Measurements from ENCODE around the gene ZNF768.

The ZNF768 gene

DNA sequence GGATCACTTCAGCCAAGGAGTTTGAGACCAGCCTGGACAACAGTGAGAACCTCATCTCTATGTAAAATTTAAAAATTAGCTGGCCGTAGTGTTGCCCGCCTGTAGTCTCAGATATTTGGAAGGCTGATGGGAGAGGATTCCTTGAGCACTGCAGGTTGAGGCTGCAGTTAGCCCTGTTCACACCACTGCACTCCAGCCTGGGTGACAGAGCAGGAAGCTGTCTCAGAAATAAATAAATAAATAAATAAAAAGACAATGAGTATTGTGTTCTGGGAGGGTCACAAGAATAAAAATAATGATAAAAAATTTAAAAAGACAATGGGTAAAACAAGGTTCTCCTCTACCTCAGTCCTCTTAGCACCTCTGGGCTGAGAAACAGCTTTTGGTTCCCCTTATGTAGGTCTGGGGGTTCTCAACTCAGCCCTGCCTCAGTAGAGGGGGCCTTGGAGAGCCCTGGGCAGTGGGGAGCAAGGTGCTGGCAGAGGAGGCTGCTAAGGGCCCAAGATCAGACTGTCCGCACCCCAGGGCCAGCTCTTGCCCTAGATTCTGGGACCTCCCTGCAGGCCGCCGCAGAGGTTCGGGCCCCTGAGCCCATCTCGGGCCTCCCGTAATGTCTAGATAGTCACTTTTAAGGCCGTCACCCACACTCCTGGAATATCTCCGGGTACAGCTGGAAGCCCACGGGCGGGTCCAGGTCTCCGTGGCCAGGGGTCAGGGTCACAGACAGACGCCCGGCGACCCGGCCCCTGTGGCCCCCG, 28.4 kb upstream of the ZNF768 start:
- no peak overlapping the region for H3K4me2 ChIP-seq (ENCODE audit: low read length)
- H3K4me3 ChIP-seq (ENCODE audit: low read length), result no peak overlapping the region
- no peaks in the 10 kb centered on the region for H4K20me1 ChIP-seq (ENCODE audit: control insufficient read depth, insufficient read depth, low read depth, low read length)
- 0 out of 2 replicates have a peak, but pooled peaks cover 3% of the 10 kb centered on the region for H3F3A ChIP-seq (ENCODE audit: control insufficient read depth, insufficient read depth)
- H3K9me2 ChIP-seq (replicated peaks; ENCODE audit: control insufficient read depth, low read length), result no peaks in the 10 kb centered on the region
- H3K79me2 ChIP-seq (ENCODE audit: control insufficient read depth, low read length), result peaks cover 55% of the 10 kb centered on the region
- TF ChIP-seq, protein P1, sequence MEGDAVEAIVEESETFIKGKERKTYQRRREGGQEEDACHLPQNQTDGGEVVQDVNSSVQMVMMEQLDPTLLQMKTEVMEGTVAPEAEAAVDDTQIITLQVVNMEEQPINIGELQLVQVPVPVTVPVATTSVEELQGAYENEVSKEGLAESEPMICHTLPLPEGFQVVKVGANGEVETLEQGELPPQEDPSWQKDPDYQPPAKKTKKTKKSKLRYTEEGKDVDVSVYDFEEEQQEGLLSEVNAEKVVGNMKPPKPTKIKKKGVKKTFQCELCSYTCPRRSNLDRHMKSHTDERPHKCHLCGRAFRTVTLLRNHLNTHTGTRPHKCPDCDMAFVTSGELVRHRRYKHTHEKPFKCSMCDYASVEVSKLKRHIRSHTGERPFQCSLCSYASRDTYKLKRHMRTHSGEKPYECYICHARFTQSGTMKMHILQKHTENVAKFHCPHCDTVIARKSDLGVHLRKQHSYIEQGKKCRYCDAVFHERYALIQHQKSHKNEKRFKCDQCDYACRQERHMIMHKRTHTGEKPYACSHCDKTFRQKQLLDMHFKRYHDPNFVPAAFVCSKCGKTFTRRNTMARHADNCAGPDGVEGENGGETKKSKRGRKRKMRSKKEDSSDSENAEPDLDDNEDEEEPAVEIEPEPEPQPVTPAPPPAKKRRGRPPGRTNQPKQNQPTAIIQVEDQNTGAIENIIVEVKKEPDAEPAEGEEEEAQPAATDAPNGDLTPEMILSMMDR (IDR thresholded peaks at IDR 0.05; ENCODE audit: low read depth, low read length, poor library complexity, severe bottlenecking), result no peak
- H3K9me3 ChIP-seq (ENCODE audit: control insufficient read depth, insufficient read depth, low read length), result no peaks in the 10 kb centered on the region
- H3K4me1 ChIP-seq (ENCODE audit: control insufficient read depth, low read length), result peaks cover 18% of the 10 kb centered on the region
- no peaks in the 10 kb centered on the region for H3K27me3 ChIP-seq (ENCODE audit: control insufficient read depth, low read length)
- H3K27ac ChIP-seq (ENCODE audit: low read depth, low read length), result no peak overlapping the region
- peaks cover 41% of the 10 kb centered on the region for H3K36me3 ChIP-seq (ENCODE audit: control insufficient read depth, low read length)

DNA sequence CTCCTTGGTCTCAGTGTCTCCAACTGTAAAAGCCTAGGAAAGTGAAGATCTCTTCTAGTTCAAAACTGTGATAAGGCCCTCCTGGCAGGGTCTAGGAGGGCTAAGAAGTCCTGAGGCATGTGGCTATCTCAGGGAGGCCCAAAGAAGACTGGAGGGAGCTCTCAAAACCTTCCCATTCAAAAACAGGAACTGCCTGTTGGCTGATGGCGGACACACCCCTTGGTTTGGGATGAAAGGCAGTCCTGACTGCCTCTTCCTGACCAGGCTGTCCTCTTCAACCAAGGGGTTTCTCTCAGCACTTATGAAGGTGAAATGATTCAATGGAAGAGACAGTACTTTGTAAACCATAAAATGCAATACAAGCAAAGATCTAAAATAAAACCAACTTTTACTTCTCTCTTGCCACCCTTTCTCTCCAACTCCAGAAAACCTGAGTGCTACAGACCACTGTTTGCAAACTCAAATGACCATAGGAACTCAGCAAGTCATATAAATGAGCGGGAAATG, 27.1 kb upstream of the ZNF768 start:
- Histone ChIP-seq H3K79me2 (ENCODE audit: control insufficient read depth, low read length) (peaks cover 55% of the 10 kb centered on the region), H3K27me3 (ENCODE audit: control insufficient read depth, low read length) (no peaks in the 10 kb centered on the region), H3K4me3 (ENCODE audit: low read length) (no peak overlapping the region), H3K27ac (ENCODE audit: low read depth, low read length) (no peak overlapping the region), H3K36me3 (ENCODE audit: control insufficient read depth, low read length) (peaks cover 41% of the 10 kb centered on the region), H3K4me1 (ENCODE audit: control insufficient read depth, low read length) (peaks cover 11% of the 10 kb centered on the region), H3K9me3 (ENCODE audit: control insufficient read depth, insufficient read depth, low read length) (no peaks in the 10 kb centered on the region), H4K20me1 (ENCODE audit: control insufficient read depth, insufficient read depth, low read depth, low read length) (no peaks in the 10 kb centered on the region), H3F3A (ENCODE audit: control insufficient read depth, insufficient read depth) (no peaks in the 10 kb centered on the region), H3K4me2 (ENCODE audit: low read length) (no peak overlapping the region), H3K9me2 (replicated peaks; ENCODE audit: control insufficient read depth, low read length) (no peaks in the 10 kb centered on the region)
- no peak for TF ChIP-seq EZH2phosphoT487 (IDR thresholded peaks at IDR 0.05; ENCODE audit: borderline replicate concordance, low read length)
- TF ChIP-seq, protein P1 (IDR thresholded peaks at IDR 0.05; ENCODE audit: low read depth, low read length, poor library complexity, severe bottlenecking), result no peak

DNA sequence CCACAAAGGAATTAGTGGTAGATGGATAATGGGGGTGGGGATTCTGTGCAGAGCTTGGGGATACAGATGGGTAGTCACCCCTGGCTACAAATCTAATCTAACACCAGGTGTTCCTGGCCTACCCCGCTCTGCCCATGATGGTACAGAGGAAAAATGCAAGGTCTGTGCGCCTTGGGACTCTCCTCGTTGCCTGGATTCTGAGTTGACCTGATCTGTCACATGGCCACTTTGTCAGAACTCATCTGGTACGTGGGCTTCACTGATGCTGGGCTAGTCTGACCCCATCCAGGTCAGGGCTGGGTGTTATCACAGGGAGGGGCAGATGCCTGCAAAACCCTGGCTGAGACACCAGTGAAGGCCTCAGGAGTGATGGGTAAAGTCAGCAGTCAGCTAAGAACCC, 26.6 kb upstream of the ZNF768 start:
- no peak overlapping the region for H3K4me2 ChIP-seq (ENCODE audit: low read length)
- peaks cover 53% of the 10 kb centered on the region for H3K79me2 ChIP-seq (ENCODE audit: control insufficient read depth, low read length)
- no peak overlapping the region for H3K27ac ChIP-seq (ENCODE audit: low read depth, low read length)
- TF ChIP-seq, protein P1 (IDR thresholded peaks at IDR 0.05; ENCODE audit: low read depth, low read length, poor library complexity, severe bottlenecking), result no peak
- no peak for TF ChIP-seq EZH2phosphoT487 (IDR thresholded peaks at IDR 0.05; ENCODE audit: borderline replicate concordance, low read length)
- H3K4me1 ChIP-seq (ENCODE audit: control insufficient read depth, low read length), result peaks cover 10% of the 10 kb centered on the region
- no peak overlapping the region for H3K4me3 ChIP-seq (ENCODE audit: low read length)
- H3K36me3 ChIP-seq (ENCODE audit: control insufficient read depth, low read length), result peaks cover 39% of the 10 kb centered on the region
- no peaks in the 10 kb centered on the region for H3K9me2 ChIP-seq (replicated peaks; ENCODE audit: control insufficient read depth, low read length)
- no peaks in the 10 kb centered on the region for H4K20me1 ChIP-seq (ENCODE audit: control insufficient read depth, insufficient read depth, low read depth, low read length)
- H3K27me3 ChIP-seq (ENCODE audit: control insufficient read depth, low read length), result no peaks in the 10 kb centered on the region
- H3K9me3 ChIP-seq (ENCODE audit: control insufficient read depth, insufficient read depth, low read length), result no peaks in the 10 kb centered on the region
- no peaks in the 10 kb centered on the region for H3F3A ChIP-seq (ENCODE audit: control insufficient read depth, insufficient read depth)
